H1 (cell line): Measurements from ENCODE around the gene BMF. TPM values are rescaled to one million over a fixed set of nuclear protein-coding genes. Genes with fewer than 3 reads are reported as not detected.

Experiments
- CTCF ChIA-PET: fragments of 300-600 bp; sonication (Branson Sonifier 250); formaldehyde crosslinking; loops from one replicate; lab custom pipeline; 2021; ENCODE audit not compliant: partially characterized antibody; lab: Charles Lee
- POLR2A ChIA-PET: fragments of 300-600 bp; sonication (Branson Sonifier 250); formaldehyde crosslinking; loops from one replicate; lab custom pipeline; 2021; ENCODE audit warnings: inconsistent platforms; ENCODE audit not compliant: partially characterized antibody; lab: Charles Lee
- DNase-seq, 2 experiments: peaks; one replicate each; pipeline versions ENCODE4 v3.0.0 to v3.0.0-alpha.2; 2010 to 2022; ENCODE audit warnings: low spot score in 2 of 2, low read depth in 1 of 2, mixed read lengths in 1 of 2
- FAIRE-seq: peaks from 2 replicates; lab custom pipeline; 2011; peaks lifted over from hg19 to GRCh38; lab: Jason Lieb, UNC
- H2AFZ ChIP-seq: 2 replicates; pipeline ENCODE4 v1.8.1; 2012; ENCODE audit warnings: low read length, inconsistent platforms
- H2AK5ac ChIP-seq: 2 replicates; pipeline ENCODE4 v1.6.1; 2013; ENCODE audit warnings: low read depth, low read length
- H2BK120ac ChIP-seq: replicated peaks from 2 replicates; pipeline ENCODE3; 2013; ENCODE audit warnings: low read depth, low read length, inconsistent platforms
- H2BK12ac ChIP-seq: 2 replicates; pipeline ENCODE4 v1.6.1; 2013; ENCODE audit warnings: low read depth, low read length
- H2BK15ac ChIP-seq: 2 replicates; pipeline ENCODE4 v1.6.1; 2013; ENCODE audit warnings: low read length
- H2BK20ac ChIP-seq: 2 replicates; pipeline ENCODE4 v1.6.1; 2013; ENCODE audit warnings: low read length
- H2BK5ac ChIP-seq: 2 replicates; pipeline ENCODE4 v1.6.1; 2013; ENCODE audit warnings: low read depth, low read length
- H3K14ac ChIP-seq: 2 replicates; pipeline ENCODE4 v1.6.1; 2013; ENCODE audit warnings: inconsistent platforms; ENCODE audit not compliant: insufficient read length
- H3K18ac ChIP-seq: 2 replicates; pipeline ENCODE4 v1.6.1; 2013; ENCODE audit warnings: low read length; ENCODE audit errors: extremely low read depth
- H3K23ac ChIP-seq: 2 replicates; pipeline ENCODE4 v1.6.1; 2013; ENCODE audit warnings: inconsistent platforms; ENCODE audit not compliant: insufficient read length
- H3K23me2 ChIP-seq: 2 replicates; pipeline ENCODE4 v1.6.1; 2013; ENCODE audit warnings: low read depth, low read length
- H3K27ac ChIP-seq: 2 replicates; pipeline ENCODE4 v1.6.1; 2011; ENCODE audit warnings: low read depth, low read length, inconsistent platforms
- H3K27me3 ChIP-seq, 4 experiments: replicated peaks in 1 of 4; 1 replicate in 1 of 4; 2 replicates in 3 of 4; pipeline versions ENCODE4 v1.6.1 to v1.8.1; 2011 to 2013; ENCODE audit warnings: low read length in 3 of 4, mild to moderate bottlenecking in 3 of 4, inconsistent platforms in 2 of 4, mixed read lengths in 2 of 4, moderate library complexity in 1 of 4; ENCODE audit not compliant: control insufficient read depth in 3 of 4, insufficient read depth in 3 of 4; ENCODE audit errors: extremely low read depth in 1 of 4
- H3K36me3 ChIP-seq, 4 experiments: 2 replicates each; pipeline versions ENCODE4 v1.6.1 to v1.8.1; 2011 to 2013; ENCODE audit warnings: mild to moderate bottlenecking in 4 of 4, low read length in 3 of 4, moderate library complexity in 2 of 4, control low read depth in 1 of 4, inconsistent platforms in 1 of 4; ENCODE audit not compliant: insufficient read depth in 4 of 4, control insufficient read depth in 2 of 4
- H3K4ac ChIP-seq: replicated peaks from 2 replicates; pipeline ENCODE3; 2013; ENCODE audit warnings: low read length, low read depth, mixed read lengths, inconsistent platforms; ENCODE audit not compliant: insufficient read length
- H3K4me1 ChIP-seq, 4 experiments: replicated peaks in 1 of 4; 1 replicate in 1 of 4; 2 replicates in 3 of 4; pipeline versions ENCODE4 v1.6.1 to v1.8.1; 2011 to 2013; ENCODE audit warnings: low read length in 3 of 4, inconsistent platforms in 2 of 4, mixed read lengths in 1 of 4; ENCODE audit not compliant: insufficient read depth in 4 of 4, control insufficient read depth in 3 of 4
- H3K4me2 ChIP-seq, 2 experiments: 2 replicates each; pipeline versions ENCODE4 v1.6.1 to v1.8.1; 2011 to 2013; ENCODE audit warnings: low read depth in 2 of 2, low read length in 2 of 2, control low read depth in 1 of 2, inconsistent platforms in 1 of 2, mild to moderate bottlenecking in 1 of 2; ENCODE audit not compliant: insufficient read depth in 1 of 2
- H3K4me3 ChIP-seq, 4 experiments: fragments of 200-600, 300-600 bp in 1 of 4; sonication (generic), shearing (Covaris generic), sonication (Bioruptor Twin) in 1 of 4; 2 replicates each; pipeline versions ENCODE4 v1.5.1 to v1.8.1; 2011 to 2016; ENCODE audit warnings: low read length in 4 of 4, low read depth in 3 of 4, control low read depth in 2 of 4, inconsistent platforms in 2 of 4, mild to moderate bottlenecking in 2 of 4, mixed read lengths in 1 of 4, moderate library complexity in 1 of 4; ENCODE audit not compliant: insufficient read depth in 2 of 4; ENCODE audit errors: extremely low read depth in 1 of 4
- H3K56ac ChIP-seq: replicated peaks from 2 replicates; pipeline ENCODE3; 2013; ENCODE audit warnings: low read depth, mild to moderate bottlenecking, mixed read lengths, low read length, inconsistent platforms; ENCODE audit not compliant: insufficient read length
- H3K79me1 ChIP-seq: 2 replicates; pipeline ENCODE4 v1.6.1; 2013; ENCODE audit warnings: low read depth, low read length, control low read depth
- H3K79me2 ChIP-seq, 2 experiments: 2 replicates each; pipeline versions ENCODE4 v1.6.1 to v1.8.1; 2012 to 2013; ENCODE audit warnings: low read length in 2 of 2, mild to moderate bottlenecking in 2 of 2, inconsistent platforms in 1 of 2; ENCODE audit not compliant: insufficient read depth in 2 of 2, control insufficient read depth in 1 of 2
- H3K9ac ChIP-seq, 4 experiments: replicated peaks in 1 of 4; 1 replicate in 1 of 4; 2 replicates in 3 of 4; pipeline versions ENCODE4 v1.6.1 to v1.8.1; 2011 to 2013; ENCODE audit warnings: low read depth in 3 of 4, low read length in 3 of 4, control low read depth in 2 of 4, mild to moderate bottlenecking in 2 of 4, moderate library complexity in 2 of 4, inconsistent platforms in 1 of 4; ENCODE audit errors: extremely low read depth in 1 of 4
- H3K9me3 ChIP-seq, 2 experiments: 2 replicates each; pipeline versions ENCODE4 v1.6.1 to v1.8.1; 2012 to 2013; ENCODE audit warnings: mild to moderate bottlenecking in 2 of 2, moderate library complexity in 2 of 2, control low read depth in 1 of 2, inconsistent platforms in 1 of 2, low read depth in 1 of 2, low read length in 1 of 2, mixed read lengths in 1 of 2; ENCODE audit not compliant: insufficient read depth in 2 of 2
- H4K20me1 ChIP-seq, 2 experiments: replicated peaks in 1 of 2; 2 replicates each; pipeline versions ENCODE3 to v1.8.1; 2011 to 2013; ENCODE audit warnings: inconsistent platforms in 2 of 2, low read length in 2 of 2, mild to moderate bottlenecking in 1 of 2; ENCODE audit not compliant: insufficient read depth in 2 of 2, control insufficient read depth in 1 of 2
- H4K5ac ChIP-seq: 2 replicates; pipeline ENCODE4 v1.6.1; 2013; ENCODE audit warnings: low read length, low read depth, mixed read lengths, inconsistent platforms; ENCODE audit not compliant: insufficient read length
- H4K8ac ChIP-seq: 2 replicates; pipeline ENCODE4 v1.8.0; 2013; ENCODE audit warnings: mild to moderate bottlenecking, moderate library complexity, low read length, inconsistent platforms; ENCODE audit not compliant: insufficient read depth; ENCODE audit errors: extremely low read depth
- H4K91ac ChIP-seq: replicated peaks from 2 replicates; pipeline ENCODE3; 2013; ENCODE audit warnings: low read length, mixed read lengths, inconsistent platforms; ENCODE audit not compliant: insufficient read length
- RAD21 ChIP-seq, 2 experiments: IDR thresholded peaks in 1 of 2; conservative IDR thresholded peaks in 1 of 2; 2 replicates each; pipeline ENCODE4 v1.6.1; 2011; ENCODE audit warnings: low read depth in 2 of 2, low read length in 2 of 2, improper control_type of control experiment in 1 of 2, inconsistent platforms in 1 of 2, mild to moderate bottlenecking in 1 of 2, moderate library complexity in 1 of 2
- RFX5 ChIP-seq: IDR thresholded peaks from 2 replicates; pipeline ENCODE4 v1.6.1; 2011; ENCODE audit warnings: low read depth, low read length, improper control_type of control experiment, borderline replicate concordance
- SIN3A ChIP-seq, 2 experiments: IDR thresholded peaks in 1 of 2; conservative IDR thresholded peaks in 1 of 2; 2 replicates each; pipeline ENCODE4 v1.6.1; 2011 to 2012; ENCODE audit warnings: low read length in 2 of 2, improper control_type of control experiment in 1 of 2, low read depth in 1 of 2, mild to moderate bottlenecking in 1 of 2
- TEAD4 ChIP-seq: IDR thresholded peaks from 2 replicates; pipeline ENCODE4 v1.6.1; 2012; ENCODE audit warnings: low read depth, low read length, inconsistent platforms, mixed read lengths
- WGBS, 2 experiments: shearing (Covaris generic) in 1 of 2; methylation state at CpG; one replicate each; pipeline versions ENCODE4 v1.1.6 to v1.1.7; 2013 to 2015; ENCODE audit warnings: low lambda C conversion rate in 2 of 2, mixed read lengths in 2 of 2, inconsistent platforms in 1 of 2, low coverage in 1 of 2, missing lambda C conversion rate in 1 of 2; ENCODE audit not compliant: insufficient replicate concordance in 2 of 2, insufficient coverage in 1 of 2, insufficient read length in 1 of 2; ENCODE audit errors: extremely low coverage in 1 of 2, missing lambda C conversion rate in 1 of 2; 5-methylcytosine and 5-hydroxymethylcytosine counted together
- polyA plus RNA-seq, 7 experiments: library from polyadenylated mRNA; depleted of rRNA in 3 of 7; stranded (reverse) in 5 of 7; unstranded in 2 of 7; fragments of >200 nt in 5 of 7; fragments of 200-250 nt in 2 of 7; gene quantifications; 1 replicate in 5 of 7; 2 replicates in 1 of 7; 4 replicates in 1 of 7; pipeline versions ENCODE4 v1.2.1 to v1.2.3, GENCODE V29; 2011 to 2013; ENCODE audit warnings: missing spikeins in 2 of 7, mixed read lengths in 2 of 7
- total RNA-seq: library from RNA; stranded (reverse); fragmentation: NEBNext Ultra II Directional; extraction: Animal tissue kit (Norgen Biotek cat#: 25700); gene quantifications from 2 replicates; pipeline ENCODE4 v1.2.1, GENCODE V29; 2021
- TF ChIP-seq, protein P1 (sequence below), 3 experiments: IDR thresholded peaks; 1 replicate in 2 of 3; 2 replicates in 1 of 3; pipeline versions ENCODE4 v1.5.1 to v1.6.1; 2011; ENCODE audit warnings: low read length in 3 of 3, mild to moderate bottlenecking in 3 of 3, inconsistent platforms in 2 of 3, low read depth in 1 of 3, moderate library complexity in 1 of 3; ENCODE audit not compliant: insufficient read depth in 1 of 3; ENCODE audit errors: control extremely low read depth in 1 of 3

BMF gene
- total and polyA plus RNA-seq, 2 of the 8 experiments (the other 6 are each of a cell fraction or from before 2014, with no cell fraction given): 21.2 to 24.2 TPM

DNA sequence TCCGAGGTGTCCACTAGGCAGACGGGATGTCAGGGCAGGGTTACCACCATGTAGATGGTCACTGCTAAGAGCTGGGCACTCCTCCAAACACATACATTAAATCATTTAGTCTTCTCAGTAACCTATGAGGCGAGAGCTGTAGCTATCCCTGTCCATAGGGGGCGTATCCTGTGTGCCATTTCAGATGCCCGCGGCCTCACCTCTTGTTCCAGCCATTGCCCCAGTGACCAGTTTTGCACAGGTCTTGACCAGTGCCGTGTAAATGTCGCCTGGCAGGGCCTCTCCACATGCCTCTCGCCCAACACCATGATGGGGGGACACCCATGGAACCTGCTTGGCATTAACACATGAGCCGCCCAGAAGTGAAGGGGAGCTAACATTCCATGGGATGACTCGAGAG is 48.9 kb downstream of the BMF start:
- Histone ChIP-seq H3K79me2 (no peaks in the 10 kb centered on the region), H3K18ac (no peak overlapping the region), H2BK5ac (no peak overlapping the region), H3K9me3 (no peaks in the 10 kb centered on the region), H3K9ac (no peak overlapping the region), H4K91ac (no peak overlapping the region), H4K5ac (no peak overlapping the region), H2BK12ac (no peak overlapping the region), H2BK15ac (0 out of 2 replicates have a peak overlapping the region, but pooled peaks have one; percentile 50), H2AFZ (no peak overlapping the region), H3K27ac (no peak overlapping the region), H3K4me2 (no peak overlapping the region), H4K20me1 (no peaks in the 10 kb centered on the region), H3K4me1 (peaks cover 0 to 9% (median 0%) of the 10 kb centered on the region in 4 experiments; a peak in 3 of 7 replicates), H3K79me1 (no peaks in the 10 kb centered on the region), H3K56ac (no peak overlapping the region), H3K23ac (no peak overlapping the region), H2BK20ac (no peak overlapping the region), H3K23me2 (no peaks in the 10 kb centered on the region; the same call in 1 of the 2 replicates), H3K14ac (no peak overlapping the region), H3K36me3 (no peaks in the 10 kb centered on the region), H4K8ac (no peak overlapping the region), H2AK5ac (no peak overlapping the region), H2BK120ac (no peak overlapping the region), H3K4ac (no peak overlapping the region), H3K4me3 (no peak overlapping the region), H3K27me3 (0 out of 7 replicates have a peak, but pooled peaks cover 0 to 2% (median 0%) of the 10 kb centered on the region in 4 experiments)
- CTCF ChIA-PET: interaction anchor here (0.7 to 5.5 kb wide), 30 partner anchors 8 to 214 kb away, joined by 3 to 65 read pairs (median 4); no protein-coding TSS in a partner anchor
- FAIRE-seq (no peak), DNase-seq (no peak)
- TF ChIP-seq SIN3A (conservative IDR thresholded peaks at IDR 0.05 in 1 of 2, IDR thresholded peaks at IDR 0.05 in 1 of 2; ENCODE audit: low read depth in 1 of 2, low read length in 2 of 2) (no peak), RFX5 (no peak), TEAD4 (no peak), RAD21 (IDR thresholded peaks at IDR 0.05 in 1 of 2, conservative IDR thresholded peaks at IDR 0.05 in 1 of 2; ENCODE audit: low read depth in 2 of 2, low read length in 2 of 2) (peak in 1 of 2 experiments; percentile 35; a peak in 2 of 4 replicates)
- TF ChIP-seq, protein P1, sequence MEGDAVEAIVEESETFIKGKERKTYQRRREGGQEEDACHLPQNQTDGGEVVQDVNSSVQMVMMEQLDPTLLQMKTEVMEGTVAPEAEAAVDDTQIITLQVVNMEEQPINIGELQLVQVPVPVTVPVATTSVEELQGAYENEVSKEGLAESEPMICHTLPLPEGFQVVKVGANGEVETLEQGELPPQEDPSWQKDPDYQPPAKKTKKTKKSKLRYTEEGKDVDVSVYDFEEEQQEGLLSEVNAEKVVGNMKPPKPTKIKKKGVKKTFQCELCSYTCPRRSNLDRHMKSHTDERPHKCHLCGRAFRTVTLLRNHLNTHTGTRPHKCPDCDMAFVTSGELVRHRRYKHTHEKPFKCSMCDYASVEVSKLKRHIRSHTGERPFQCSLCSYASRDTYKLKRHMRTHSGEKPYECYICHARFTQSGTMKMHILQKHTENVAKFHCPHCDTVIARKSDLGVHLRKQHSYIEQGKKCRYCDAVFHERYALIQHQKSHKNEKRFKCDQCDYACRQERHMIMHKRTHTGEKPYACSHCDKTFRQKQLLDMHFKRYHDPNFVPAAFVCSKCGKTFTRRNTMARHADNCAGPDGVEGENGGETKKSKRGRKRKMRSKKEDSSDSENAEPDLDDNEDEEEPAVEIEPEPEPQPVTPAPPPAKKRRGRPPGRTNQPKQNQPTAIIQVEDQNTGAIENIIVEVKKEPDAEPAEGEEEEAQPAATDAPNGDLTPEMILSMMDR (IDR thresholded peaks at IDR 0.05; ENCODE audit: control extremely low read depth in 1 of 3, insufficient read depth in 1 of 3, low read depth in 1 of 3, low read length in 3 of 3): peak in 2 of 3 experiments; percentile 46 to 54; a peak in 3 of 4 replicates
- 84% methylated on average over 11 of the region's 11 CpGs; no CpG with 5 or more reads in 1 of the 2 experiments for WGBS, 2 experiments
- POLR2A ChIA-PET: interaction anchor here (0.9 to 4.0 kb wide), 9 partner anchors 10 to 54 kb away, joined by 3 to 15 read pairs (median 4); no protein-coding TSS in a partner anchor
